Heart left ventricle (tissue), 13 donors: ENCODE measurements around the gene SLC6A13.

Experiments used
- POLR2A ChIP-seq, 2 donors: fragments of 450-650 bp; IDR thresholded peaks; one replicate each; pipeline ENCODE4 v1.6.1; 2017; ENCODE audit warnings: antibody characterized with exemption in 2 of 2, mild to moderate bottlenecking in 2 of 2, moderate library complexity in 2 of 2
- TF ChIP-seq, protein P1 (sequence below), 12 donors: fragments of 200-600 bp; sonication (generic) in 4 of 12; IDR thresholded peaks; one replicate each; pipeline versions ENCODE4 v1.5.0 to v1.8.0; 2018 to 2022; ENCODE audit warnings: antibody characterized with exemption in 12 of 12, mild to moderate bottlenecking in 5 of 12
- donor health status: ischemic (EF 13 %, LVEDD 7.1; RV severe dilation, severe dysfunction).
- donor health status: DM: no; HTN: yes; CAD: no.
- donor health status: DM: no; HTN: no; CAD: no.
- donor health status: ischemic (EF 25% LVEDD 6.9; RV normal size, moderate dysfunction).
- donor health status: ischemic (EF 25% LVEDD 5.7; RV mildly dilated, moderate dysfunction).
- donor health status: ischemic (EF 35%, LVEDD 5.7; RV mildly dilated, moderate dysfunction).
- donor health status: nonischemic (EF 11% LVEDD 7.7; RV severe dilation, severe dysfunction).
- donor health status: DM: yes; HTN: yes; CAD: no.
- donor health status: PGD.
- donor health status: ischemic (EF 29% LVEDD 5.4; RV normal size, mild dysfunction).
- donor health status: nonischemic (EF 23%, LVEDD 6.1; RV moderate dilation, normal function).

DNA sequence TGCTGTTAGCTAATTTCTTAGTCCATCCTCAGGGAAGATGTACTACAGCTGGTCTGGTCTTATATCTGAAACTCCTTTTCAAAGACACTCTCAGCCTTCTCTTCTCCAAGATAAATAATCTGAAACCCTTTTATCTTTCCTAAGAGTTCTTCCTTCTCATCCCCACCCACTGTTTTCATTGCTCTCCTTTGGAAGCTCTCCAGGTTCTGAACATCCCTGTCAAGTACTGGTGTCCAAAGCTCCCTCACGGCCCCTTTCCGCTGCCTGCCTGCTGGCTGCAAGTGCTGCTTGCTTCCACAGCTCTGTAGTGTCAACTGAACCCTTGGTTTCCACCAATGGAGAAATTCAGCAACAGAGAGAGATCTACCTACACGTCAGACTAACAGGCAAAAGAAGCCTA is 6.6 kb upstream of the SLC6A13 start:
- TF ChIP-seq, protein P1, sequence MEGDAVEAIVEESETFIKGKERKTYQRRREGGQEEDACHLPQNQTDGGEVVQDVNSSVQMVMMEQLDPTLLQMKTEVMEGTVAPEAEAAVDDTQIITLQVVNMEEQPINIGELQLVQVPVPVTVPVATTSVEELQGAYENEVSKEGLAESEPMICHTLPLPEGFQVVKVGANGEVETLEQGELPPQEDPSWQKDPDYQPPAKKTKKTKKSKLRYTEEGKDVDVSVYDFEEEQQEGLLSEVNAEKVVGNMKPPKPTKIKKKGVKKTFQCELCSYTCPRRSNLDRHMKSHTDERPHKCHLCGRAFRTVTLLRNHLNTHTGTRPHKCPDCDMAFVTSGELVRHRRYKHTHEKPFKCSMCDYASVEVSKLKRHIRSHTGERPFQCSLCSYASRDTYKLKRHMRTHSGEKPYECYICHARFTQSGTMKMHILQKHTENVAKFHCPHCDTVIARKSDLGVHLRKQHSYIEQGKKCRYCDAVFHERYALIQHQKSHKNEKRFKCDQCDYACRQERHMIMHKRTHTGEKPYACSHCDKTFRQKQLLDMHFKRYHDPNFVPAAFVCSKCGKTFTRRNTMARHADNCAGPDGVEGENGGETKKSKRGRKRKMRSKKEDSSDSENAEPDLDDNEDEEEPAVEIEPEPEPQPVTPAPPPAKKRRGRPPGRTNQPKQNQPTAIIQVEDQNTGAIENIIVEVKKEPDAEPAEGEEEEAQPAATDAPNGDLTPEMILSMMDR (IDR thresholded peaks at IDR 0.05): no peak
- TF ChIP-seq POLR2A (IDR thresholded peaks at IDR 0.05): no peak
